Activated CD4-positive, alpha-beta T cell treated with anti-CD3 and anti-CD28 coated beads, Interleukin-2, amount 50 U/mL, for 48 hours (primary cell): ENCODE data around the gene SYNPO2.
"Not testable (repeated sequence)": the region's sequence is repeated elsewhere in the genome, so short reads cannot be mapped to it uniquely, and the experiment has no call there.

ENCODE experiments used
- DNase-seq, 2 experiments: peaks; one replicate each; pipeline ENCODE4 v3.0.0-alpha.2; 2020

Gene SYNPO2

DNA sequence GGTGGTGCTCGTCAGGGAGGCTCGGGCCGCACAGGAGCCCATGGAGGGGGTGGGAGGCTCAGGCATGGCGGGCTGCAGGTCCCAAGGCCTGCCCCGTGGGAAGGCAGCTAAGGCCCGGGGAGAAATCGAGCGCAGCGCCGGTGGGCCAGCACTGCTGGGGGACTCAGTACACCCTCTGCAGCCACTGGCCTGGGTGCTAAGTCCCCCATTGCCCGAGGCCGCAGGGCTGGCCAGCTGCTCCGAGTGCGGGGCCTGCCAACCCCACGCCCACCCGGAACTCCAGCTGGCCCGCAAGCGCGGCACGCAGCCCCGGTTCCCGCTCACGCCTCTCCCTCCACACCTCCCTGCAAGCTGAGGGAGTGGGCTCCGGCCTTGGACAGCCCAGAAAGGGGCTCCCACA is 88.4 kb downstream of the SYNPO2 start:
- not testable (repeated sequence) for DNase-seq

- no peak for DNase-seq
Measured at GRCh38 chr4:118979712-118980111, 91.1 kb downstream of the SYNPO2 start.

DNA sequence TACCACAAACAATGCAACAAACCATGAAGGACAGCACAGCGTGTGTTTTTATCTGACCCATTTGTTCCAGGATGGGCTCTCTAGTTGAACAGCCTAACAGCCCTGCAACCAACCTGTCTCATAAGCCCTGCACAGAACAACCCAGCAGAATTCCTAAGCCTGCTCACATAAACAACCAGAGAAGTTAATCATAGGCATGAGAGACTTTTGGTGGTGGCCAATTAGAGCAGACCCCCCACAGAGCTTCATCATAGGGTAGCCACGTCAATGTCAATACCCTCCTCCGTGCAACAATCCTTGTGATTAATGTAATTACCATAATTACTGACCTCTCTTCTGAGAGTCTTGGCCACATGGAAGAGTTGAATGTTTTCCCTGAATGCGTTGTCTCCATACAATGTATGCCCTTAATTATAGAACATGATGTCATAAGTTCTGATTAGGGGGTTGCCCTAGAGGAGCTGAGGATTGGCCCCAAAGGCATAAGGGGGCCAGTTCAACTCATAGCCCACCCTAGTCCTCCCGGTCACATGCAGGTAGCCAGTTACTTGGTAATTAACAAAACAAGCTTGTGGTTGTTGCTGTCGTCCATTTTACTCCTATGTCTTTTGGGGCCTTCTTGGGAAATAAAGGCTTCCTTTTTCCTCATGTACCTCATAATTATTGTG is 92.7 kb downstream of the SYNPO2 start:
- DNase-seq: no peak

- DNase-seq: peak; percentile 50 to 58
Measured at GRCh38 chr4:118981839-118982381, 93.3 kb downstream of the SYNPO2 start.

DNA sequence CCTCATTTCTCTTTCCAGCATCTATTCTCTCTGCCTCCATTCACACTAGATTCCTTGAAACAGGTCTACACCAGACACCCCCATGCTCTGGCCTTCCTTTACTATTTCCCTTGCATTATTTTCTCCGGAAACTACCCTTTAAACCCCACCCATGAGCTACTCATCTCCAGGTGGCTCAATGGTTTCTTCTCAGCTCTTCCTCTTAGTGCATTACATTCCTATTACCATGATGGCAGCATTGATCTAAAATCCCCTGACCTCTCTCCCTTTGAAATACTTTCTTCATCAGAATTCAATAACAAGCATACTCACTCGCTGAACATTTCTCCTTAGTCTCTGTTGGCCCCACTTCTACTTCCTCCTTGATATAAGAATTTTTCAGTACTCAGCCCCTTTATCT is 94.6 kb downstream of the SYNPO2 start:
- no peak for DNase-seq

DNA sequence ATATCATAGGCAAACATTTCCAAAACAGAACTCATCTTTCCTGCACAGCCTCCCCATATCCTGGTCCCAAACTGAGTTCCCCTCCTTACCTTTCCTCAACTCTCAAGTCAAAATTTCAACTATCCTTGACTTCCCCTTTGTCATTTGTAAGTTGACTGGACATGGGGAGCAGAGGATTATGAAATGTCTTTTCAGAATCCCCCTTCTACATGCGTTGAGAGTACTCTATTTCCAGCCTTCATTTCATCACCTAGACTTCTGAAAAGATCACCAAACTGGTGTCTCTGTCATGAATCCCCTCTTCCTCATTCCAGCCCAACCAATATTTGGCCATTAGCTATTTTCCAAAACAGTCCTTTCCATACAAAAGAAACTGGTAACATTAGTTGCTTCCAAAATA is 95.2 kb downstream of the SYNPO2 start:
- no peak for DNase-seq

- DNase-seq: no peak
Measured at GRCh38 chr4:118985170-118986000, 96.7 kb downstream of the SYNPO2 start.

GRCh38 chr4:118987959-118988634 is 99.4 kb downstream of the SYNPO2 start:
- no peak for DNase-seq

DNA sequence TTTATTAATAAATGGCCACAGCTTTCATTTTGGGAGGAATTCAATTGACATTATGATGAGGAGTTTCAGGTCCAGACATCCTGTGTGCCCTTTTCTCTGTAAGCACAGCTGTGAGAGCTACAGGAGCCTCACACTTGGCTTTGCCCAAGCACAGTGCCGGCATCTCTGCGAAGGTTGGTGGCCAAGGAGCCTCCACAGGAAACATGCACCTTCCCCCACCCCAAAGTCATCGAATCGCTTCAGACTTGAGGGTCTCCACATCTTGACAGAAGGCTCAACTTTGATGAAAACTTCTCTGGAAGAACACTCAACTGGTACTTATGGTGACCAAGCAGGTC is 100.0 kb downstream of the SYNPO2 start:
- no peak for DNase-seq

DNA sequence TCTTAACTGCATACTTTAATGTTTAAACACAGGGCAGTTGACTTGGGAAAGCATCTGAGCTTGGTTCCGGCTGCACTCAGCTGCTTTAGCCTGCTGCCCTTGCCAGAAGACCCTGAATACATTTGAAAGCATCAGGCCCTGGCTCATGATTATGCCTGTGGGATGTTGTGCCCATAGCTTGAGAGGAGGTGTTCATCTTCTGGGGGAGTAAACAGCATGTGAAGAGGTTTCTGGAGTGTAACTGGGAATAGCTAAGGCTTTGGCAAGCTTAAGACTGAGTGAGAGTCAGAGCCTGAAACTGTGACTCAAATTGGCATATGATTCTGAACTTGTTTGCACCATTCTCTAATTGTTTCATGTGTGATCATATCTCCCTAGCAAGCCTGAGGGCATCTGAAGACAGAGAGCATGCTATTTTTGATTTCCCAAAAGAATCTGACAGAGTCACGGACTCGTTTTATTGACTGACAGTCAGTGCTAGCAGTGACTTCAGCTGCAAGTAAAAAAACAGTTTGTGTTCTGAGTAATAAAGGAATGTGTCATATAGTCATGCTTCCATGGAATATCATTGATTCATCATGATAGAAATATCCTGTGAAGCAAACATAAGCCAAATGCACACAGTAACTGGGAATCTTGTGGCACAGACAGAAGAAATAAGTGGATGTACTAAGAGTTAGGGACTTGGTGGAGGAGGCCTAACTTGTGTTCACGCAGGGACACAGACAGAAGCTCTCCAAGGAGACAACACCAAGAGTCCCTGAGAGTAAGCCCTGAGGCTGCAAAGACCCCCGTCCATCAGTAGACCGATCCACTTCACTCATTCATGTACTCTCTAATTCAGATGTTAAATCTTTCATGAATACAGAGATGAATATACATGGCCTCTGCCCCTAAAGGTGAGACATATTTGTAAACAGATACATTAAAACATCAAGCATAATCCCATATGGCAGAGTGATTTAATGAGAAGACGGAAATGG is 100.7 kb downstream of the SYNPO2 start:
- DNase-seq: no peak

DNA sequence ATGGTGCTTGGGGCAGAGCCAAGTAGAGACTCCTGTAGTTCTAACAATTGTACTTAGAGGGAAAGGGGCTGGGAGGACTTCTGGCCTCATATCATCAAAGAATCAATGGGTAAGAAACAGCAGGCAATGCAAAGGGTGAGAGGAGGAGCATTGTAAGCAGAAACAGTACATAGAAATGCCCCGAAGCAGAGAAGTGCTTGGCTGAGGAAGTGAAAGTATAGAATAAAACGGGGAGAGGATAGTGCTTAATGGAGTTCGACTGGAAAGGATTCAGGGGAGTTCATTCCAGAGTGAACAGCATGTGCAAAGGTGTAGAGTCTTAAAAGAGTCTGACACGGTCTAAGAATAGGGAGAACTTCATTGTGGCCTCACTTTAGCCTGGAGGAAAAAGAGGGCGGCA is 103.0 kb downstream of the SYNPO2 start:
- DNase-seq: no peak

- no peak for DNase-seq
Measured at GRCh38 chr4:118992149-118992548, 103.5 kb downstream of the SYNPO2 start.

DNA sequence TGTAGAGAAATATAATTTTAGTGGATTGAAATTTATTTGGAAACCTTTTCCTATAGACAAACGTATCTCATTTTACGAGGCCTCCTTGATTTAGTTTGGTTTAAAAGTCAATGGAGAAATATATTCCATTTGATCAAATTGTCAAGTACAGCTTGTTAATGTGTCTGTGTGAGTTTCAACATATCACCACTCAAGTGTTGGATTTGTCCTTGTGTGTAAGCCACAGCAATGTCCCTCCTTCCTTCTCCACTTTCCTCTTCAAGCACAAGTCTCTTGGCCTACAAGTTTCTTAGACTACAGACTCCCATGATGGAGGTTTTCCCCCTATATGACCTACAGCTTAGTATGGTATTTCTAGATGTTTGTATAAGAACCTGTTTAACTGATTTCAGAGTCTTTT is 104.7 kb downstream of the SYNPO2 start:
- no peak for DNase-seq

DNA sequence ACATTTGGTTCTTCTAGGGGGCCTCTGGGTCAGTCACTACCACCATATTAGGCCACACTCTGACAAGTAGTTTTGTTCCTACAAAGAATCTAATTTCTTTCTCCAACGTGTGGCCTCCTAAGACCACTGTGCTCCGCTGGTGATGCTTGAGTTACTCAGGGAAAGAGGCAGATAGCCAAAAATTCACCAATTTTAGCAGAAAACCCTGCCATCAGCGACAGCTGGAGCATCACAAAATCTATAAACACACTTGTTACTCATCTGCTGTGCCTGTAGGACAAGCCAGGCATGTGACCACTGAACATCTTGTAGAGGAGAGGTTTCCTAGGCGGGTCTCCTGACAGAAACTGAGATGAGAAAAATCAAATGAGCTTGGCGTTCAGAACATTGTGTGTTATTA is 105.4 kb downstream of the SYNPO2 start:
- no peak for DNase-seq

- DNase-seq: no peak
Measured at GRCh38 chr4:118995693-118996391, 107.2 kb downstream of the SYNPO2 start.

GRCh38 chr4:118997601-118998000 is 108.9 kb downstream of the SYNPO2 start:
- DNase-seq: no peak

- no peak for DNase-seq
Measured at GRCh38 chr4:118999919-119000318, 111.3 kb downstream of the SYNPO2 start.

DNA sequence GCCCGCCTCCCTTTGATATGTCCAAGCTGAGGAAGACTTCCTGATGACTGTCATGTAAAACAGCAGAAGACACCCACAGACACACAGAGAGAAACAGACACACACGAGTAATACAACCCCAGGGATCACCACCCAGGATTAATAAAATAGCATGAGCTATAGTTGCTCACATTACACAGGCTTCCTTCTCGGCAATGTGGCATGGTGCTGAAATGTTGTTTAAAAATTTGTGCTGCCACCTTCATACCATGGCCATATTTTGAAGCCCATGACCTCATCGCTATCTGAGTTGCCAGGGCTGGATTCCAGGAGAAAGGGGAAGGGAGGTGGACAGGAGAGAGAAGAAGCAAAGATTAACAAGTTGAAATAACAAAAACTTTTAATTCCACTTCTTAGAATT is 111.7 kb downstream of the SYNPO2 start:
- DNase-seq: no peak

DNA sequence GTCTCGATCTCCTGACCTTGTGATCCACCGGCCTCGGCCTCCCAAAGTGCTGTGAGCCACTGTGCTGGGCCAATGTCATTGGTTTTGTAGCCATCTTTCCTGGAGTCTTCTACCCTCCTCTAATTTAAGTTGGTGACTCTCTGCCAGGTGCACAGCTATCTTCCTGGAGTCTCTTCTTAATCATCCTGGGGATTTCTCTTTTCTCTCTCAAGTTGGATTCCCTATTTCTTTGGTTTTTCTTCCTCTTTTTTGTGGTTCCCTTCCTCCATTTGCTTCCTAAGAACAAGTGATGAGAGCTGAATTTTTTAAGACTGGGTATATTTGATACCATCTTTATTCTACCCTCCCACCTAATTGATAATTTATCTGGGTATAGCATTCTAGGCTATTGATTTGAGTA is 113.8 kb downstream of the SYNPO2 start:
- DNase-seq: no peak

DNA sequence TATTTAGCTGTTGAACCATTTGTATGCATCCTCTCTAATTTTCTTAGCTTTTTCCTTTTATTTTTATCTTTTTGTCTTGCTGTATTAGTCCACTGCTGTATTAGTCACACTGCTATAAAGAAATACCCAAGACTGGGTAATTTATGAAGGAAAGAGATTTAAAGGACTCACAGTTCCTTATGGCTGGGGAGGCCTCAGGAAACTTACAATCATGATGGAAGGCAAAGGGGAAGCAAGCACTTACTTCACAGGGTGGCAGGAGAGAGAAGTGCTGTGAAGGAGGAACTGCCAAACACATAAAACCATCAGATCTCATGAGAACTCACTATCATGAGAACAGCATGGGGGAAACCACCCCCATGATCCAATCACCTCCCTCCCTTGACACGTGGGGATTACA is 114.3 kb downstream of the SYNPO2 start:
- not testable (repeated sequence) for DNase-seq

DNA sequence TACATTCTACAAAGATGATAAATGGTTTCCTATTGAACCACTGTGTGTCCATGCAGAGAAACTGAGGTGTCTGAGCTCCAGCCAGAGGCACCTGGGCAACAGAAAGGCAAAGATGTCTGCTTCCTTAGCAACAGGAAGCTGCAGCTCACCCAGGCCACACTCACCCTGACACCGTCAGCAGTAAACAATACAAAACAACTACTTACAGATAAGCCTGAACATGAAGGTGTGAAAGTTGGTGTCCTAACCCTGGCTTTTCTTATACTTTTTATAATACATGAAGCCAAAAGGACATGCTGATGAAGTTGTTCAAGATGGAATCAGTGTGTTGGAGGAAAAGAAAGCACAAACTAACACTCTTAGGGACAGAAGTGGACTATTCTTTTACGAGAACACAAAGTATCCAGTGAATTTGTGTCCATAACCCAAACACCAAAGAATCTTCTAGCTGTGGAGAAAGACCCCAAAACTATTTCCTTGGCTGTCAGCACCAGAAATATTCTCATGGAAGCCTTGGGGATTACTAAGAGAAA is 117.3 kb downstream of the SYNPO2 start:
- DNase-seq: no peak

DNA sequence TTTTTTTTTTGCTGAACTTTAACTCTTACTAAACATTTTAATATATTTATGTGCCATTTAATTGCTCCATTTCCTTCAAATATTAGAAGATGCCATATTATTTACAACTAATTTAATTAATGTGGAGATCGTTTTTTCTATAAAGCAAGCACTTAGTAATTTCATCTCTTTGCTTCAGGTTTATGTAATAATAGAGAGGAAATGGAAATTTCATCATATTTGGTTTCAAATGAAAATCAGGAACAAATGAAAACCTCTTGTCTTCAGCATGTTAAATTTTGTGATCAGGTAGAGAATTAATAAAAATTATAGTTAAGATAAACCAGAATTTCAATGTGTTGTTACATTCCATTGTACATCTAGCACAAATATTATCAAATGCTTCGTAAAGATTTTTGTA is 120.1 kb downstream of the SYNPO2 start:
- no peak for DNase-seq
